ENCODE measurements around the gene C1S.
A peak's percentile ranks its signal among the peaks of the same experiment; 100 is the strongest.

C1S gene

GRCh38 chr12:7079826-7080125 lies 19.3 kb downstream of the C1S start:
- no peak for DNase-seq

- no peak for DNase-seq
Measured at GRCh38 chr12:7081037-7081436, 20.5 kb downstream of the C1S start.

- DNase-seq: no peak
Measured at GRCh38 chr12:7083125-7083524, 22.6 kb downstream of the C1S start.

GRCh38 chr12:7089196-7089871 lies 28.8 kb downstream of the C1S start:
- no peak for DNase-seq

- no peak for DNase-seq
Measured at GRCh38 chr12:7090222-7090998, 29.9 kb downstream of the C1S start.

GRCh38 chr12:7091171-7091570 lies 30.7 kb downstream of the C1S start:
- DNase-seq: no peak

- DNase-seq: no peak
Measured at GRCh38 chr12:7091660-7092228, 31.2 kb downstream of the C1S start.

GRCh38 chr12:7092229-7092985 lies 31.9 kb downstream of the C1S start, which contains the start of gene C1R:
TSS of gene C1R (minus strand) at chr12:7092445. CDS start at chr12:7092388, 57 bp downstream.
- DNase-seq: peak; percentile 73

- no peak for DNase-seq
Measured at GRCh38 chr12:7092986-7093460, 32.5 kb downstream of the C1S start.

- DNase-seq: no peak
Measured at GRCh38 chr12:7093486-7093885, 33.0 kb downstream of the C1S start.

- DNase-seq: no peak
Measured at GRCh38 chr12:7093892-7094291, 33.4 kb downstream of the C1S start.

GRCh38 chr12:7096006-7096932 lies 35.8 kb downstream of the C1S start:
- no peak for DNase-seq

GRCh38 chr12:7096979-7097378 lies 36.5 kb downstream of the C1S start:
- DNase-seq: no peak

GRCh38 chr12:7099290-7099996 lies 38.9 kb downstream of the C1S start:
- DNase-seq: no peak

- no peak for DNase-seq
Measured at GRCh38 chr12:7100239-7100638, 39.7 kb downstream of the C1S start.

- no peak for DNase-seq
Measured at GRCh38 chr12:7101047-7101693, 40.7 kb downstream of the C1S start.

- DNase-seq: no peak
Measured at GRCh38 chr12:7101694-7102131, 41.2 kb downstream of the C1S start.

GRCh38 chr12:7102582-7102981 lies 42.1 kb downstream of the C1S start:
- no peak for DNase-seq

GRCh38 chr12:7103837-7104584 lies 43.5 kb downstream of the C1S start:
- no peak for DNase-seq

- DNase-seq: no peak
Measured at GRCh38 chr12:7106082-7106481, 45.6 kb downstream of the C1S start.

All from CD4-positive, alpha-beta T cell treated with Interleukin-12 subunit alpha and Interleukin-12 subunit beta, for 1 hour (primary cell).